ENCODE data around the gene MTRF1L.

DNA sequence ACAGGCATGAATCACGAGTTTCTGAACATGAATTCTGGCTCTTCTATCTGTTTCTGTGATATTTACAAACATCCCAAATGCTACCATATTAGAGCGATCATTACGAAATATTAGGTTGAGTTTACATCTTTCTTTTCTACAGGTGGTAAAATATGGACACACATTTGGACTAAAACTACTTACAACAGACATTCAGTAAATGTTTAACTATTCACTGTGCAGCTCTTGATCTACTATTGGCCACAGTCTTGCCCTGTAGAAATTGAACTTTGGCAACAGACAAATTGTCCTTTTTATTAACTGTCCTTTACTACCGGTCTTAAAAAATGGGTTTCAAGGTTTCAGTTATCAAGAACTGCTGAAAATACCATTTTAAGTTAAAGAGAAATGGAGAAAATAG lies 26.5 kb upstream of the MTRF1L start:
- TF ChIP-seq, protein P1, sequence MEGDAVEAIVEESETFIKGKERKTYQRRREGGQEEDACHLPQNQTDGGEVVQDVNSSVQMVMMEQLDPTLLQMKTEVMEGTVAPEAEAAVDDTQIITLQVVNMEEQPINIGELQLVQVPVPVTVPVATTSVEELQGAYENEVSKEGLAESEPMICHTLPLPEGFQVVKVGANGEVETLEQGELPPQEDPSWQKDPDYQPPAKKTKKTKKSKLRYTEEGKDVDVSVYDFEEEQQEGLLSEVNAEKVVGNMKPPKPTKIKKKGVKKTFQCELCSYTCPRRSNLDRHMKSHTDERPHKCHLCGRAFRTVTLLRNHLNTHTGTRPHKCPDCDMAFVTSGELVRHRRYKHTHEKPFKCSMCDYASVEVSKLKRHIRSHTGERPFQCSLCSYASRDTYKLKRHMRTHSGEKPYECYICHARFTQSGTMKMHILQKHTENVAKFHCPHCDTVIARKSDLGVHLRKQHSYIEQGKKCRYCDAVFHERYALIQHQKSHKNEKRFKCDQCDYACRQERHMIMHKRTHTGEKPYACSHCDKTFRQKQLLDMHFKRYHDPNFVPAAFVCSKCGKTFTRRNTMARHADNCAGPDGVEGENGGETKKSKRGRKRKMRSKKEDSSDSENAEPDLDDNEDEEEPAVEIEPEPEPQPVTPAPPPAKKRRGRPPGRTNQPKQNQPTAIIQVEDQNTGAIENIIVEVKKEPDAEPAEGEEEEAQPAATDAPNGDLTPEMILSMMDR (IDR thresholded peaks at IDR 0.05; ENCODE audit: low read length), result no peak
- TF ChIP-seq EZH2 (optimal IDR thresholded peaks at IDR 0.05; ENCODE audit: low read depth, low read length) (no peak), EZH2phosphoT487 (IDR thresholded peaks at IDR 0.05; ENCODE audit: low read length) (no peak)
